ENCODE measurements around the gene MYL3.
"Not testable (repeated sequence)": the region's sequence is repeated elsewhere in the genome, so short reads cannot be mapped to it uniquely, and the experiment has no call there.

Gene MYL3

GRCh38 chr3:46849045-46849631, 14.1 kb downstream of the MYL3 start:
- DNase-seq: no peak

DNA sequence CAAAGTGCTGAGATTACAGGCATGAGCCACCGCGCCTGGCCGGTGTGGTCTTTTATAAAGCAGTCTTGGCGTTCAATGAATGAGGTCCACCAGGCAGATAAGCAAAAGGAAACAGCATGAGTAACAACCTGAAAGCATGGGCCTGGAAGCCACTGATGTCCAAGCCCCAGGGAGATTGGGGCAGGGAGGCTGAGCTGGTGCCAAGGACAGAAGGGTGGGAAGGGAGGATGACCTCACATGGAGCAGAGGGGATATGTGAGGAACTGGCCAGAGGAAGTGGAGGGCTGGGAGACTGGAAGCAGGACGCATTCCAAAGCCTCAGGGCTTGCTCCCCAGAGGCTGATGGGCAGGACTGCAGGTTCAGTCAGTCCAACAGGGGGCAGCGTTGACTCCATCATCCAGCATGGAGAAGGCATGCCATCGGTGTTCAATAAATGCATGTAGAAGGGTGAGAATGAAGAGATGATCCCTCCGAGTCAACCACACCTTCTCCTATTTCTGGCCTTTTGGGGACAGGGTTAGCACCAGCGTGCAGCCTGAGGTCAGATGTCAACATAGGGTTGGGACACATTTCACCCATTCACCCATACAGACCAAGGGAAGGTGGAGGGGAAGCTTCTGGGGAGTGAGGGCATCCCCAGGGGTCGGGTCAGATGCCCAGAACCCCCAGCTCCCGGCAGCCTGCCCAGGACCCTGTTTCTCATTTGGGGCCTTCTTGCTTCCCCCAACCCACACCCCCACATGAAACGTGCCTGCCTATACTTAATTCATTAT, 14.8 kb downstream of the MYL3 start:
- DNase-seq: no peak

DNA sequence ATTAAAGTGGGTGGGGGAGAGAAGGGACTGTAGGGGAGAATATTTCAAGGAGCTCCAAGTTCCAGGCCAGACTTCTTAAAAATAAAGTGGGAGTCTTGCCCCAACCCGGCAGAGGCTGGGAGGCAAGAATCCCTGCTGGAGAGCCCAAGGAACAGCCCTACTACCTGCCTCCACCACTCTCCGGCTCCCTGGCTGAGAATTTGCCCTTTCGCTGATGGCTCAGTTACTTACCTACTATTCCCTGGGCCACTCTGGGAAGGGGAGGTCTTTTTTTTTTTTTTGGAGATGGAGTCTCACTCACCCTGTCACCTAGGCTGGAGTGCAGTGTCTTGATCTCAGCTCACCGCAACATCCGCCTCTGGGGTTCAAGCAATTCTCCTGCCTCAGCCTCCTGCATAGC, 15.5 kb downstream of the MYL3 start:
- no peak for DNase-seq

GRCh38 chr3:46846624-46847542, 16.4 kb downstream of the MYL3 start:
- DNase-seq: no peak

- peak; percentile 22 for DNase-seq
Observed at GRCh38 chr3:46845860-46846623, 17.2 kb downstream of the MYL3 start.

GRCh38 chr3:46845397-46845859, 17.8 kb downstream of the MYL3 start:
- DNase-seq: peak; percentile 14

DNA sequence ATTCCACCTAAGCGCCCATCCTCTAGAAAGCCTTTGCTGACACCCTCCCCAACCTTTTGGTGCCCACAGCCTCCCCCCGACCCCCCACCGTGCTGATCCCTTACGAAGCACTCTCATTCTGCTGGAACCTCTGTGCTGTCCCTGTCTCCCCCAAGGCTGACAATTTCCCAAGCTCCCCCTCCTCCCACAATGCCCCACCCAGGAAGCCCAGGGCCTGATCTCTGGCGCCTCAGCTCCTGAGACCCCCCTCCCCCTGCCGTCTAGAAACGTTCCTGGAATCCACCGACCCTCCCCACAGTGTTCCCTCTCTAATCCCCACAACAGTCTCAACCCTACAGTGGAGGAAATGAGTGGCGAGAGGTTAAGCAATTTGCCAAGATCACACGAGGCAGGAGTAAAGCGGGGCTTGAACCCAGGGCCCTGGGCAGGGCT, 18.3 kb downstream of the MYL3 start:
- no peak for DNase-seq

- no peak for DNase-seq
Observed at GRCh38 chr3:46844397-46844796, 18.8 kb downstream of the MYL3 start.

- DNase-seq: no peak
Observed at GRCh38 chr3:46843508-46843907, 19.7 kb downstream of the MYL3 start.

DNA sequence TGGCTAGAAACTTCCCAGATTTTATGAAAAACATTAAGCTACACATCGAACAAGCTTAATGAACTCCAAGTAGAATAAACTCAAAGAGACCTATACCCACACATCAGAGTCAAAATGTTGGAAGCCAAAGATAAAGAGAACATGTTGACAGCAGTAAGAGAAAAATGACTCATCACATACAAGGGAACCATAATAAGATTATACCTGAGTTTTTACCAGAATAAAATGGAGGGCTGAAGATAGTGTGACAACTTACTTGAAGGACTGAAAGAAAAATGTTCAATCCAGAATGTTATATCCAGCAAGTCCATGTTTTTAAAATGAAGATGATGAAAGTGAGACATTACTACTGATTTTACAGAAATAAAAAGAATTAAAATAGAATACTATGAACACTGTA, 22.8 kb downstream of the MYL3 start:
- DNase-seq: no peak

DNA sequence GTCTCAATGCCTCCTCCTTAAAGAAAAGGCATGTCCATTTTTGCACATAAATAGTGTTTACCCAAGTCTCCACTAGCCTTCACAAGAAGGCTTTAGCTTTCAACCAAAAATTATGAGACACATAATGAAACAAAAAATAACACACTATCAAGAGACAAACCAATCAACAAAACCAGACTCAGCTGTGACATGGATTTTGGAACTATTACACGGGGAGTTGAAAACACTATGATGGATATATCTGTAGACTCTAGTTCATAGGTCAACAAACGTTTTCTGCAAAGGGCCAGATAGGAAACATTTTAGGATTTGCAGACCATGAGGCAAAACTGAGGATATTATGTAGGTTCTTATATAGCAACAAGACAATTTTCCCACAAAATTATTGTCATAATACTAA, 24.9 kb downstream of the MYL3 start:
- DNase-seq: no peak

- DNase-seq: no peak
Observed at GRCh38 chr3:46835491-46835890, 27.8 kb downstream of the MYL3 start.

GRCh38 chr3:46835054-46835453, 28.2 kb downstream of the MYL3 start:
- no peak for DNase-seq

DNA sequence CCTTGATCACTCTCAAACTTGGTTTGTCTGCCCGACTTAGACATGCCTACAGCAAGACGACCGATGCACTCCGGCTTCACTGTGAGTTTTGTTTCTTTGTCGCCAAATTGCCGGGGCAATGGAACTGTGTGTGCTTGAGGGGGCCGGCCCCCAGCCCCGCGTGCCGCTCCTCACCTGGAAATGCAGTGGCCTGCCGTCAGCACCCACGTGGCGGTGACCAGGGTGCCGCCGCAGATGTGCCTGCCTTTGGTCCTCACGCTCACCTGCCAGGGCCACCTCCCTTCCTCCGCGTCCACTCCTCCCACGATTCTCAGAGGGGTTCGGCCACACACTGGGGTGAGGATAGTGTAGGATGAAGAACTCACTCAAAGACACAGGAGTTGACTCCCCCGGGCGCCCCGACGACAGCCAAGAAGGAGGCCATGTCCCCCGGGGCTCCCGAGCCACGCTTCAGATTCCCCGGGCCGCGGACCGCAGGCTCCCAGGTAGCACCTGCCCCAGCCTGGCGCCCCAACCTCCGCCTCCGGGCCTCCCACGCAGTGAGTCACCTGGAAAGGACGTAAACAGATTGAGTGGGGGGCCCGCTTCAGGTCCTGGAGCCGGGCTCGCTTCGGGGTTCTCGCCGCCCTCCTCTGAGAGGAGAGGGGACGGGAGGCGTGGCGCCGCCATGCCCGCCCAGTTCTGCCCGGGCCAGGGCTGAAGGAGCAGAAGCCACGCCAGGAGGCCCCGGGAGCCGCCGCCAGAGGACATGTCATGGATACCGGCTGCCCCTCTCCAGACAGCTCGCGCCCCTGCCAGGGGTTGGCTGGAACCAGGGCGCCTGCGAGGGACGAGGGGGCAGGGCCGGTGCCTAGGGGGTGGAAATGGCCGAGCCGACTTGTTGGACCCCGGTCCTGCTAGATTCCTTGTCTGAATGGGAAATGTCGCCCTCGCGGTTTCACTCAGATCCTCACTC, 29.6 kb downstream of the MYL3 start:
- DNase-seq: no peak

- DNase-seq: no peak
Observed at GRCh38 chr3:46831841-46832240, 31.4 kb downstream of the MYL3 start.

DNA sequence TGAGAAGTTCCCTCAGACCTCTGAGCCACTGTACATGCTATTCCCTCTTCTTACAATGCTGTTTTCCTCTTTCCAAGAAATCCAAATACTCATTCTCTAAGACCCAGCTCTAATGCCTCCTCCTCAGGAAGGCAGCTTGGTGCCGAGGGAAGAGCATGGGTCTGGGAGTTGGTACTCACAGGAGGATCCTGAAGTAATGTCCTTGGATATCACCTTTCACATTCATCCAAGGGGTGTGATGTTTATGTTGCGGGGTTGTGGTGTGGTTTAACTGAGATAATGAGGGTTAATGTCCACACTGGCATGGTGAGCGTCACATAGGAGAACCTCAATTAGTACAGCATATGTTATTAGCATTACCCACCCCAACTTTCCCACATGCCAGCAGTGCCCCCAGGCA, 31.9 kb downstream of the MYL3 start:
- DNase-seq: no peak

GRCh38 chr3:46830801-46831200, 32.4 kb downstream of the MYL3 start:
- DNase-seq: no peak

- no peak for DNase-seq
Observed at GRCh38 chr3:46829699-46830208, 33.5 kb downstream of the MYL3 start.

DNA sequence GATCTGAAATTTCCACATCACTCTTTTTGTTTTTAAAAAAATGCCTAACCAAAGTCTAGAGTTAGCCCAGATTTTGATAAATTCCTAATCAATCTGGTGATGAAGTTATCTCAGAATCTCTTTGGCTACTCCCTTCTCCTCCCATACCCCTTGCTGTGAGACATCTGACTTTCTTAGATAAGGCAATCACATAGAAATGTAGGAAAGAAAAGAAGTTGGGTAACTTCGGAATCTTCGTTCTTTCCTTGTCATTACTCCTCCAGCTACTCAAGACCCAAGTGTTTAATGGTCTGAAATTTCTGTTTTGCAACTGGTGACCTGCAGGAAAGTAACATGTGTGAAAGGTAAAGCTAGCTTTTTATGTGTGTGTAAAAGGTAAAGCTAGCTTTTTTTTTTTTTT, 37.8 kb downstream of the MYL3 start:
- DNase-seq: no peak

- DNase-seq: no peak
Observed at GRCh38 chr3:46824211-46824970, 38.9 kb downstream of the MYL3 start.

- DNase-seq: not testable (repeated sequence)
Observed at GRCh38 chr3:46823314-46823713, 39.9 kb downstream of the MYL3 start.

Data from NCI-H1694 treated with DMSO at 0.1 percent for 48 hours (cell line).